LNCaP clone FGC (cell line): Measurements from ENCODE around the gene RTN4R.
A peak's percentile ranks its signal among the peaks of the same experiment; 100 is the strongest.

Experiments used
- DNase-seq: peaks from one replicate; pipeline ENCODE4 v3.0.0-alpha.2; 2011; ENCODE audit warnings: low read depth
- H3K4me3 ChIP-seq: 2 replicates; pipeline ENCODE4 v1.5.1; 2011; ENCODE audit warnings: mild to moderate bottlenecking, low read depth, low read length, control low read depth
- TF ChIP-seq, protein P1 (sequence below): IDR thresholded peaks from 2 replicates; pipeline ENCODE4 v1.5.1; 2012; ENCODE audit warnings: mild to moderate bottlenecking; ENCODE audit not compliant: control insufficient read depth, insufficient read depth; ENCODE audit errors: extremely low read depth

The RTN4R gene

GRCh38 chr22:20206709-20207215 is 61.4 kb downstream of the RTN4R start:
- H3K4me3 ChIP-seq = peak overlapping the region; percentile 80
- DNase-seq = no peak
- TF ChIP-seq, protein P1, sequence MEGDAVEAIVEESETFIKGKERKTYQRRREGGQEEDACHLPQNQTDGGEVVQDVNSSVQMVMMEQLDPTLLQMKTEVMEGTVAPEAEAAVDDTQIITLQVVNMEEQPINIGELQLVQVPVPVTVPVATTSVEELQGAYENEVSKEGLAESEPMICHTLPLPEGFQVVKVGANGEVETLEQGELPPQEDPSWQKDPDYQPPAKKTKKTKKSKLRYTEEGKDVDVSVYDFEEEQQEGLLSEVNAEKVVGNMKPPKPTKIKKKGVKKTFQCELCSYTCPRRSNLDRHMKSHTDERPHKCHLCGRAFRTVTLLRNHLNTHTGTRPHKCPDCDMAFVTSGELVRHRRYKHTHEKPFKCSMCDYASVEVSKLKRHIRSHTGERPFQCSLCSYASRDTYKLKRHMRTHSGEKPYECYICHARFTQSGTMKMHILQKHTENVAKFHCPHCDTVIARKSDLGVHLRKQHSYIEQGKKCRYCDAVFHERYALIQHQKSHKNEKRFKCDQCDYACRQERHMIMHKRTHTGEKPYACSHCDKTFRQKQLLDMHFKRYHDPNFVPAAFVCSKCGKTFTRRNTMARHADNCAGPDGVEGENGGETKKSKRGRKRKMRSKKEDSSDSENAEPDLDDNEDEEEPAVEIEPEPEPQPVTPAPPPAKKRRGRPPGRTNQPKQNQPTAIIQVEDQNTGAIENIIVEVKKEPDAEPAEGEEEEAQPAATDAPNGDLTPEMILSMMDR = peak; percentile 22; the same call in 1 of the 2 replicates

DNA sequence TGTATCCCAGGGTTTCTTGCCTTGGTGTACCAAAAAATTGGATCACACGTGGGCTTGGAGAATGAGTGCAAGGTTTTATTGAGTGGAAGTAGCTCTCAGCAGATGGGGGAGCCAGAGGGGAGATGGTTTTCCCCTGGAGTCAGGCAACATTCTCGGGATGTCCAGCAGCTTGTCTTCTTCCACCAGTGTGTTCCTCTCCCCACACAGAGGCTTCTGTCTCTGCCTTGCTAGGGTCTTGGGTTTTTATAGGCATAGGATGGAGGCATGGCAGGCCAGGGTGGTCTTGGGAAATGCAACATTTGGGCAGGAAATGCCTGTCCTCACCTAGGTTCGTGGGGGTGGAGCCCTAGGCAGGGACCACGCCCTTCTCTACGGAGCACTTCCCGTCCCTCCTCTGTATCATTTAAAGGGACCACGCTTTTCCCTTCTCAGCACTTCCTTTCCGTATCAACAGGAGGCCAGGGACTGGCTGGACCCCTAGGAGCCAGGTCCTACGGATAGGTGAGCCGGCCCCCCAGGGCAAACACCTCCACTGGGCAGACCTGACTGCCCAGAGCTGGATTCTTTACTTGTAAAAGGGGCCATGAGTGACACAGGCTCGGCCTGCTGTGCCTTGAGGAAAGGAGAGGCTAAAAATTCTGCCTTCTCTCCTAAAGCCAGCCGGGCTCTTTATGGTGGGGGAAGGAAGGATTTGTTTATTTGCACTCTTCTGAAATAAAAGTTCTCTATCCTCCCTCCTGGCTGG is 62.0 kb downstream of the RTN4R start:
- DNase-seq = no peak
- TF ChIP-seq, protein P1 = no peak
- H3K4me3 ChIP-seq = peak overlapping the region; percentile 80

- TF ChIP-seq, protein P1 = no peak
- H3K4me3 ChIP-seq = peak overlapping the region; percentile 80
- DNase-seq = no peak
These were observed 62.6 kb downstream of the RTN4R start for GRCh38 chr22:20205464-20205963.

- TF ChIP-seq, protein P1 = no peak
- DNase-seq = no peak
- no peak overlapping the region for H3K4me3 ChIP-seq
These were observed 63.3 kb downstream of the RTN4R start for GRCh38 chr22:20204806-20205205.

- DNase-seq = no peak
- no peak overlapping the region for H3K4me3 ChIP-seq
- TF ChIP-seq, protein P1 = no peak
These were observed 63.8 kb downstream of the RTN4R start for GRCh38 chr22:20204311-20204710.

DNA sequence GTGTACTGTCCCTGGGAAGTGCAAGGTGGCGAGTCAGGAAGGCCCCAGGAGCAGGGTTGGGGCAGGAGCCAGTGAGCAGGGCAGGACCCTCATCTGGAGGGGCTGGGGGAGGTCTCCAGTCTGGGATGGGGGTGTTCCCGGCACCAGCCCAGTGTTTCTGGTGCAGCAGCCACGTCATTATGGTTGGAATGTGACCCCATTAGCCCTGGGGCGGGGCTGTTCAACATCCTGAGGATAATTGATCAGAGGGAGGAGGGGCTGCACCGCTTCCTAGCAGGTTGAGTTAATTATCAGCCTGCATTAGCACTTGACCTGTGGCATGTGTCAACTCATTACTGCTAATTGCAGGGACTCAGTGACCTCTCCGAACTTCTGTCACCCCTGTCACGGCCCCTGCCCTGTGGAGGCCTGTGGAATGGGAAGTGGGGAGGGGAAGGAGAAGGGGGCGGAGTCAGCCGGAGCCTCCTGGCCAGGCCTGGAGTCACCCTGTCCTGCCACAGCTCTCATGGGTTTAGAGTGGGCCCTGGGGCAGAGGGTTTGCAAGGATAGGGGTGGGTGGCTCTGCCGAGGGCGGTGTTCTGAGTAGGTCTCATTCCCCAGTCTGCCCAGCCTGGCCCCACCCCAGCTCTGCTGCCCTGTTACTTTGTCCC is 64.4 kb downstream of the RTN4R start:
- DNase-seq = no peak
- TF ChIP-seq, protein P1 = no peak
- no peak overlapping the region for H3K4me3 ChIP-seq
